CD4-positive, alpha-beta memory T cell (primary cell): ENCODE data around the gene HYI. TPM values are rescaled to one million over a fixed set of nuclear protein-coding genes. Genes with fewer than 3 reads are reported as not detected.

Experiments used
- CTCF ChIA-PET: fragments of 350-600 bp; sonication (Branson Sonifier 250); formaldehyde crosslinking; loops from one replicate; lab custom pipeline; 2021; ENCODE audit warnings: inconsistent platforms; ENCODE audit not compliant: partially characterized antibody; lab: Charles Lee
- POLR2A ChIA-PET: fragments of 350-600 bp; sonication (Branson Sonifier 250); formaldehyde crosslinking; loops from one replicate; lab custom pipeline; 2021; ENCODE audit not compliant: partially characterized antibody; lab: Charles Lee
- DNase-seq, 5 donors: peaks; one replicate each; pipeline versions ENCODE4 v3.0.0 to v3.0.0-alpha.2; 2020 to 2022; ENCODE audit warnings: mixed read lengths in 1 of 5
- H3K27ac ChIP-seq: one replicate; pipeline ENCODE4 v1.7.0; 2013; ENCODE audit warnings: low read depth, low read length
- H3K27me3 ChIP-seq: 2 replicates; pipeline ENCODE4 v1.7.0; 2013; ENCODE audit warnings: mild to moderate bottlenecking, low read length, moderate library complexity; ENCODE audit not compliant: insufficient read depth
- H3K36me3 ChIP-seq: 2 replicates; pipeline ENCODE4 v1.7.0; 2013; ENCODE audit warnings: mild to moderate bottlenecking, low read length, moderate library complexity; ENCODE audit not compliant: insufficient read depth
- H3K4me1 ChIP-seq: 2 replicates; pipeline ENCODE4 v1.7.0; 2013; ENCODE audit warnings: mild to moderate bottlenecking, low read length, moderate library complexity; ENCODE audit not compliant: insufficient read depth
- H3K4me3 ChIP-seq, 2 donors: one replicate each; pipeline ENCODE4 v1.7.0; 2013; ENCODE audit warnings: low read length in 2 of 2, mild to moderate bottlenecking in 1 of 2
- H3K9me3 ChIP-seq, 2 donors: one replicate each; pipeline ENCODE4 v1.7.0; 2013; ENCODE audit warnings: low read length in 2 of 2, control low read depth in 1 of 2; ENCODE audit not compliant: control insufficient read depth in 1 of 2
- H3K27ac Mint-ChIP-seq, 7 donors: one replicate each; pipeline ENCODE4 v1.8.0; 2020 to 2021; ENCODE audit warnings: mixed read lengths in 7 of 7, mild to moderate bottlenecking in 6 of 7, inconsistent platforms in 3 of 7, moderate library complexity in 3 of 7
- H3K27me3 Mint-ChIP-seq, 2 donors: one replicate each; pipeline ENCODE4 v1.8.0; 2020 to 2021; ENCODE audit warnings: mixed read lengths in 2 of 2
- H3K36me3 Mint-ChIP-seq, 2 donors: one replicate each; pipeline ENCODE4 v1.8.0; 2020 to 2021; ENCODE audit warnings: mixed read lengths in 2 of 2, inconsistent platforms in 1 of 2, mild to moderate bottlenecking in 1 of 2
- H3K4me1 Mint-ChIP-seq, 4 donors: one replicate each; pipeline ENCODE4 v1.8.0; 2020 to 2021; ENCODE audit warnings: mixed read lengths in 4 of 4, mild to moderate bottlenecking in 1 of 4
- H3K4me3 Mint-ChIP-seq, 8 donors: one replicate each; pipeline ENCODE4 v1.8.0; 2020 to 2021; ENCODE audit warnings: mixed read lengths in 8 of 8, mild to moderate bottlenecking in 7 of 8, moderate library complexity in 6 of 8, inconsistent platforms in 3 of 8
- H3K9me3 Mint-ChIP-seq, 8 donors: one replicate each; pipeline ENCODE4 v1.8.0; 2020 to 2021; ENCODE audit warnings: mixed read lengths in 8 of 8, mild to moderate bottlenecking in 5 of 8, inconsistent platforms in 3 of 8, moderate library complexity in 1 of 8
- intact Hi-C: fragments of 100-400 bp; cut with micrococcal nuclease; formaldehyde crosslinking; loops from one replicate; pipeline ENCODE4 v1.15.1; 2023
- polyA plus RNA-seq, 2 donors: library from polyadenylated mRNA; unstranded; fragments of 300-500 nt; fragmentation: Illumina TruSeq; gene quantifications; one replicate each; pipeline ENCODE4 v1.2.3, GENCODE V29; 2021
- total RNA-seq, 2 experiments: library from RNA; stranded (reverse); gene quantifications; one replicate each; pipeline ENCODE4 v1.2.3, GENCODE V29; 2021

HYI gene
- total and polyA plus RNA-seq, 4 experiments from 2014 or later = 7.3 to 33.9 (median 19.2) TPM

GRCh38 chr1:43443197-43443946 lies 10.4 kb downstream of the HYI start:
- H3K9me3 Mint-ChIP-seq = peaks cover 0 to 2% (median 0%) of the 10 kb centered on the region in 8 donors
- H3K4me3 ChIP-seq = no peak overlapping the region
- H3K27me3 ChIP-seq = no peaks in the 10 kb centered on the region
- H3K9me3 ChIP-seq = no peaks in the 10 kb centered on the region
- no peak overlapping the region for H3K27ac ChIP-seq
- H3K27me3 Mint-ChIP-seq = no peaks in the 10 kb centered on the region
- CTCF ChIA-PET = no interaction called here
- H3K4me3 Mint-ChIP-seq = no peak overlapping the region
- intact Hi-C loops = no loop called here
- no peak for DNase-seq
- H3K4me1 Mint-ChIP-seq = no peaks in the 10 kb centered on the region
- no peaks in the 10 kb centered on the region for H3K4me1 ChIP-seq
- peaks cover 51 to 84% of the 10 kb centered on the region in 2 donors for H3K36me3 Mint-ChIP-seq
- H3K36me3 ChIP-seq = peaks cover 84% of the 10 kb centered on the region
- H3K27ac Mint-ChIP-seq = peak overlapping the region in 1 of 7 donors; percentile 84
- POLR2A ChIA-PET = interaction anchor here (6.5 kb wide), 1 partner anchor 10 kb away, joined by 41 read pairs; the partner anchor contains the start of gene HYI

DNA sequence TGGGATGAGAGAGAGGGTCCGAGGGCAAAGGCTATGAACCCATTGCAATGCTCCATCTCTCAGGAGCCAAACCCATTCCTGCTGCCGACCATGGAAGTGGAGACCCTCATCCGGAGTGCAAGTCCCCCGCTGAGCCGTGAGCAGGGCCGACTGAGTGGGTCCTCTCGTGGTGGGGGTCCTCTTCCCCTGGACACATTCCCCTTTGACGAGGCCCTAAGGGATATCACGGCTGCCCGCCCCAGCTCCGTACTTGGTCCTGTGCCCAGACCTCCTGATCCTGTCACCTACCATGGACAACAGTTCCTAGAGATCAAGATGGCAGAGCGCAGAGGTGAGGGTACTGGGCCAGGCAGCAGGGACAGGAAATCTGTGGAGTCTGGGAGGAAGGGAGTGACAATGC lies 11.0 kb downstream of the HYI start:
- CTCF ChIA-PET = interaction anchor here (0.5 to 1.7 kb wide), 2 partner anchors 31 to 216 kb away, joined by 4 read pairs; no protein-coding TSS in a partner anchor
- no peaks in the 10 kb centered on the region for H3K4me1 ChIP-seq
- DNase-seq = no peak
- H3K36me3 Mint-ChIP-seq = peaks cover 49 to 87% of the 10 kb centered on the region in 2 donors
- no peaks in the 10 kb centered on the region for H3K4me1 Mint-ChIP-seq
- no peak overlapping the region for H3K4me3 Mint-ChIP-seq
- no peaks in the 10 kb centered on the region for H3K27me3 Mint-ChIP-seq
- H3K9me3 Mint-ChIP-seq = peaks cover 0 to 2% (median 0%) of the 10 kb centered on the region in 8 donors
- peak overlapping the region in 2 of 7 donors; percentile 4 to 76 for H3K27ac Mint-ChIP-seq
- H3K4me3 ChIP-seq = no peak overlapping the region
- H3K27ac ChIP-seq = no peak overlapping the region
- H3K36me3 ChIP-seq = peaks cover 80% of the 10 kb centered on the region
- intact Hi-C loops = no loop called here
- POLR2A ChIA-PET = interaction anchor here (0.7 to 6.5 kb wide), 3 partner anchors 10 to 15 kb away, joined by 3 to 41 read pairs (median 5); partner anchors contain the start of gene HYI
- no peaks in the 10 kb centered on the region for H3K9me3 ChIP-seq
- H3K27me3 ChIP-seq = no peaks in the 10 kb centered on the region

DNA sequence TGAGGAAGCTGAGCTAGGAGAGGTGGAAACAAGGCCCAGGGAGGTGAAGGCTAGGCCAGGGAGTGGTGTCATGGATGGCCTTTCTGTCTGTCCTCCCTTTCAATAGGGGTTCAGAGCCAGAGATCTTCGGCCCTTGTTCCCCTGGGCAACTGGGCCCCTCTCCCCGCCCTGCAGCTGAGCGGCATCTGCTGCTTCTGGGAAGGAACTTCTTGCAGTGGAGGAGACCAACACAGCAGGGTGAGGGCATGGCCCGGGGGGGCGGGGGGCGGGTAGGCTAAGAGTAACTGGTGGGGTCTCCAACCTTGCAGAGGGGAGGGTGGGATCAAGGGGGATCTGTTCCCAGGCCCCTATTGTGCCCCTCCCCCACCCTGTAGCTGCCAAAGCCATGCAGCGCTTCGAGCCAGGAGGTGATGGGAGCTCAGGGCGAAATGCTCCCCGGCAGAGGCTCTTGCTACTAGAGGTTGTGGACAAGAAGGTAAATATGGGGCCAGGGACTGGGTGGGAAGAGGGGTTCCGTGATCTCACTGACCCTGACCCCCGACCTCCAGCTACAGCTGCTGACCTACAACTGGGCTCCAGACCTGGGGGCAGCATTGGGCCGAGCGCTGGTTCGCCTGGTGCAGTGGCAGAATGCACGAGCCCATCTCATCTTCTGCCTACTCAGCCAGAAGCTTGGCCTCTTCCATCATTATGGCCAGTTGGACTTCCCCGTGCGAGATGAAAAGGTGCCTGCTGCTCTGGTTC lies 11.7 kb downstream of the HYI start:
- Histone ChIP-seq H3K27ac (no peak overlapping the region), H3K4me3 (no peak overlapping the region), H3K27me3 (no peaks in the 10 kb centered on the region), H3K4me1 (no peaks in the 10 kb centered on the region), H3K36me3 (peaks cover 73% of the 10 kb centered on the region), H3K9me3 (no peaks in the 10 kb centered on the region)
- no peaks in the 10 kb centered on the region for H3K27me3 Mint-ChIP-seq
- no peak overlapping the region for H3K4me3 Mint-ChIP-seq
- H3K9me3 Mint-ChIP-seq = peaks cover 0 to 2% (median 0%) of the 10 kb centered on the region in 8 donors
- CTCF ChIA-PET = interaction anchor here (0.5 to 1.7 kb wide), 2 partner anchors 30 to 215 kb away, joined by 4 read pairs; no protein-coding TSS in a partner anchor
- no peak for DNase-seq
- intact Hi-C loops = no loop called here
- peaks cover 42 to 87% of the 10 kb centered on the region in 2 donors for H3K36me3 Mint-ChIP-seq
- H3K27ac Mint-ChIP-seq = peak overlapping the region in 3 of 7 donors; percentile 13 to 76 (median 71)
- H3K4me1 Mint-ChIP-seq = no peaks in the 10 kb centered on the region
- POLR2A ChIA-PET = interaction anchor here (0.7 to 6.5 kb wide), 4 partner anchors 9 to 84 kb away, joined by 3 to 41 read pairs (median 4); partner anchors contain the start of gene HYI

DNA sequence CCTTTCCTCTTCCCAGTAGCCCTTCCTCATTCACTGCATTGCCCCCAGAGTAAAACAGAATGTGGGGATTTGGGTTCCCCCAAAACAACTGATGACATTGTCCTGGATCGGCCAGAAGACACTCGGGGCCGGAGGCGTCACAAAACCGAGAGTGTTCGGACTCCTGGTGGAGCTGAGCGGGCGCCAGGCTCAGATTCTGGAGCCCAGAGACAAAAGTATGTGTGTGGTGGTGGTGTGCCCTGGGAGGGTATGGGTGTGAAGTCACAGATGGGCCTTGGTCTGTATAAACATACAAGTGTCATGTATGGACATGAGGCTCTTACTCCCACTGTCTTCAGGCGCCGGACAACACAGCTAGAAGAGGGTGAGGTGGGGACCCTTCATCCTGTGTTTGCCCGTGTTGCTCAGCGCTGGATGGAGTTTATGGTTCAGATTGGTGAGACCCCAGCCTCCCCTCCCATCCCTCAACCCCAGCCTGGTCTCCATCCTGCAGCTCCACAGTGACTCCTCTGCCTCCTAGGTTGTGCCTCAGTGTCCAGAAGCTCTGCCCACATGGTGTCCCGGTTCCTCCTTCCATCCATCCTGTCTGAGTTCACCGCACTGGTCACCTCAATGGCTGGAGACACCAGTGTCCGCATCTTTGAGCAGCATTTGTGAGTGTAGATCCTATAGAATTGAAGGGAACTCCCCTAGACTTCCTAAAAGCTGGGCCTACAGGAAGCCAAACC lies 12.4 kb downstream of the HYI start:
- Histone ChIP-seq H3K27me3 (no peaks in the 10 kb centered on the region), H3K36me3 (peaks cover 72% of the 10 kb centered on the region), H3K4me3 (no peak overlapping the region), H3K27ac (no peak overlapping the region), H3K9me3 (no peaks in the 10 kb centered on the region), H3K4me1 (no peaks in the 10 kb centered on the region)
- no peaks in the 10 kb centered on the region for H3K27me3 Mint-ChIP-seq
- intact Hi-C loops = no loop called here
- POLR2A ChIA-PET = interaction anchor here (1.2 to 6.5 kb wide), 2 partner anchors 8 to 12 kb away, joined by 5 to 41 read pairs; partner anchors contain the start of gene HYI
- peak overlapping the region in 5 of 7 donors; percentile 12 to 74 (median 48) for H3K27ac Mint-ChIP-seq
- CTCF ChIA-PET = interaction anchor here (1.7 kb wide), 2 partner anchors 27 to 214 kb away, joined by 4 read pairs; no protein-coding TSS in a partner anchor
- no peak for DNase-seq
- no peaks in the 10 kb centered on the region for H3K4me1 Mint-ChIP-seq
- H3K4me3 Mint-ChIP-seq = no peak overlapping the region
- H3K36me3 Mint-ChIP-seq = peaks cover 38 to 82% of the 10 kb centered on the region in 2 donors
- peaks cover 0 to 2% (median 0%) of the 10 kb centered on the region in 8 donors for H3K9me3 Mint-ChIP-seq

GRCh38 chr1:43440358-43440757 lies 13.4 kb downstream of the HYI start:
- Mint-ChIP-seq H3K27me3 (no peaks in the 10 kb centered on the region), H3K9me3 (peaks cover 0 to 2% (median 0%) of the 10 kb centered on the region in 8 donors), H3K4me1 (no peaks in the 10 kb centered on the region), H3K27ac (no peak overlapping the region), H3K4me3 (no peak overlapping the region), H3K36me3 (peaks cover 31 to 81% of the 10 kb centered on the region in 2 donors)
- intact Hi-C loops = no loop called here
- DNase-seq = no peak
- H3K27ac ChIP-seq = no peak overlapping the region
- H3K27me3 ChIP-seq = no peaks in the 10 kb centered on the region
- H3K4me3 ChIP-seq = no peak overlapping the region
- ChIA-PET CTCF (interaction anchor here (1.7 kb wide), 1 partner anchor 26 kb away, joined by 4 read pairs; no protein-coding TSS in a partner anchor), POLR2A (interaction anchor here (6.5 kb wide), 1 partner anchor 13 kb away, joined by 41 read pairs; the partner anchor contains the start of gene HYI)
- no peaks in the 10 kb centered on the region for H3K4me1 ChIP-seq
- H3K36me3 ChIP-seq = peaks cover 63% of the 10 kb centered on the region
- no peaks in the 10 kb centered on the region for H3K9me3 ChIP-seq

- H3K4me1 ChIP-seq = no peaks in the 10 kb centered on the region
- intact Hi-C loops = no loop called here
- no peaks in the 10 kb centered on the region for H3K9me3 ChIP-seq
- H3K27ac ChIP-seq = no peak overlapping the region
- peaks cover 66% of the 10 kb centered on the region for H3K36me3 ChIP-seq
- Mint-ChIP-seq H3K9me3 (peaks cover 0 to 2% (median 0%) of the 10 kb centered on the region in 8 donors), H3K4me3 (no peak overlapping the region), H3K27ac (peak overlapping the region in 1 of 7 donors; percentile 76), H3K27me3 (no peaks in the 10 kb centered on the region), H3K4me1 (no peaks in the 10 kb centered on the region), H3K36me3 (peaks cover 25 to 81% of the 10 kb centered on the region in 2 donors)
- H3K27me3 ChIP-seq = no peaks in the 10 kb centered on the region
- ChIA-PET CTCF (interaction anchor here (1.7 kb wide), 1 partner anchor 25 kb away, joined by 4 read pairs; no protein-coding TSS in a partner anchor), POLR2A (interaction anchor here (6.5 kb wide), 1 partner anchor 14 kb away, joined by 41 read pairs; the partner anchor contains the start of gene HYI)
- no peak overlapping the region for H3K4me3 ChIP-seq
- no peak for DNase-seq
These were observed 13.9 kb downstream of the HYI start for GRCh38 chr1:43439781-43440180.
